ENCODE measurements around the gene LILRB2. TPM values are rescaled to one million over a fixed set of nuclear protein-coding genes. Genes with fewer than 3 reads are reported as not detected.
A peak's percentile ranks its signal among the peaks of the same experiment; 100 is the strongest.
"Not testable (repeated sequence)": the region's sequence is repeated elsewhere in the genome, so short reads cannot be mapped to it uniquely, and the experiment has no call there.

The LILRB2 gene
- total RNA-seq, 1 experiment from 2014 or later = not detected

- no peak for DNase-seq (ENCODE audit: low read depth)
Measured at GRCh38 chr19:54305141-54305540, 24.2 kb upstream of the LILRB2 start.

- DNase-seq (ENCODE audit: low read depth) = no peak
Measured at GRCh38 chr19:54302257-54302656, 21.3 kb upstream of the LILRB2 start.

- DNase-seq (ENCODE audit: low read depth) = no peak
Measured at GRCh38 chr19:54299515-54299914, 18.6 kb upstream of the LILRB2 start.

- DNase-seq (ENCODE audit: low read depth) = no peak
Measured at GRCh38 chr19:54299126-54299498, 18.2 kb upstream of the LILRB2 start.

GRCh38 chr19:54298357-54299125 lies 17.6 kb upstream of the LILRB2 start:
- no peak for DNase-seq (ENCODE audit: low read depth)

DNA sequence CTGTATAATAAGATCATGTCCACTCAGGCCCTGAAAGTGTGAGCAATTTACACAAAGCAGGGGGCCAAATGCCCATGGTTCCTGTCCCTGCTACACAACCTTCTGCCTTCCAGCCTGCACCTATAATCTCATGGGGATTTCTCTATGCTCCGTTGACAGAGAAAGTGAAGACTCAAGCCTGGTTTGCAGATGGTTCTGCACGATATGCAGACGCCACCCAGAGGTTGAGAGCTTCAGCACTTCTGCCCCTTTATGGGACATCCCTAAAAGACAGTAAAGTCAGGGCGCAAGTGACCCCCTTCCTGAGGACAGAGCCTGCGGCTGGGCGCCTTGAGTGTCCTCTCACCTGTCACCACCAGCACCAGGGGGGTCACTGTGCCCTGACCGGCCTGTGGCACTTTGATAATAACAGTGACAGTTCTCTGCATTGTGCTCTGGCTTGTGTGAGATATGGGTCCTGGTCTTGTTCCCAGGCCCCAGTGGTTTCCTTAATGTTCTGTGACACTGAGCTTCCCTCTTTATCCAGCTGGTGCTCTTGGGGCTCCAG lies 16.9 kb upstream of the LILRB2 start:
- peak; percentile 10 for DNase-seq (ENCODE audit: low read depth)

- DNase-seq (ENCODE audit: low read depth) = no peak
Measured at GRCh38 chr19:54294539-54294938, 13.6 kb upstream of the LILRB2 start.

DNA sequence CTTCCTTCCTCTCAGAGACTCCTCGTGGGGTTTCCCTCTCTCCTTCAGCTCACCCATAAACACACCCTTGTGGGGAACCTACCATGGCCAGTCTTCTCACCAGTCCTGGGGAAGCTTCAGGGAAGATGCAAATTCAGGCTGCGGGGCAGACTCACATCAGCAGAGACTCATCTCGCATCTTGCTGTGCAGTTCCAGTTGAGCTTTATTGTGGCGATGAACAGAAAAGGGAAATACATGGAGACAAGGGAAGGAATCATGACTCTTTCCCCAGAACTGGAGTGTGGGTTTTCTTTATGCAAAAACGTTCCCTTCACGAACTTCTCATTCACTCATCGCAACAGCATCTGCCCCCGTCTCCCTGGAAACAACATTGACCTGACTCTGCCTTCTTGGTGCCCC lies 8.2 kb upstream of the LILRB2 start:
- not testable (repeated sequence) for DNase-seq (ENCODE audit: low read depth)

GRCh38 chr19:54287456-54287855 lies 6.5 kb upstream of the LILRB2 start:
- DNase-seq (ENCODE audit: low read depth) = peak; percentile 14

DNA sequence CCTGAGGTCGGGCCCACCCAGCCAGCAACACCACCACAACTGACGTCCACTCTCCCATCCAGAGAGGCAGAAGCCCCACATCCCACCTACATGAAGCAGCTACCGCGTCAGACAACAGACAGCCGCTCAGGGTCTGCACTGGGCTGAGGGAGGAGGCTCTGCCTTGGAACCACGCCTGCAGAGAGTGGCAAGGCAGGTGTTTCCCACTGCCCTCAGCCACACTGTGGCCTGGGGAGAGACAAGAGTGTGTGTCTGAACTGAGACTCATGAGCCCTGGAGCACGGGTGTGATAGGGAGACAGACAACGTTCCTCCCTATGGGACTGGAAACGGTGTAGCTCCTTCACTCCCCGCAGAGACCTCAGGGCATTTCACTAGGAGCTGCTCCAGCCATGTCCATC lies 5.4 kb upstream of the LILRB2 start:
- DNase-seq (ENCODE audit: low read depth) = not testable (repeated sequence)

- not testable (repeated sequence) for DNase-seq (ENCODE audit: low read depth)
Measured at GRCh38 chr19:54285427-54286056, 4.6 kb upstream of the LILRB2 start.

DNA sequence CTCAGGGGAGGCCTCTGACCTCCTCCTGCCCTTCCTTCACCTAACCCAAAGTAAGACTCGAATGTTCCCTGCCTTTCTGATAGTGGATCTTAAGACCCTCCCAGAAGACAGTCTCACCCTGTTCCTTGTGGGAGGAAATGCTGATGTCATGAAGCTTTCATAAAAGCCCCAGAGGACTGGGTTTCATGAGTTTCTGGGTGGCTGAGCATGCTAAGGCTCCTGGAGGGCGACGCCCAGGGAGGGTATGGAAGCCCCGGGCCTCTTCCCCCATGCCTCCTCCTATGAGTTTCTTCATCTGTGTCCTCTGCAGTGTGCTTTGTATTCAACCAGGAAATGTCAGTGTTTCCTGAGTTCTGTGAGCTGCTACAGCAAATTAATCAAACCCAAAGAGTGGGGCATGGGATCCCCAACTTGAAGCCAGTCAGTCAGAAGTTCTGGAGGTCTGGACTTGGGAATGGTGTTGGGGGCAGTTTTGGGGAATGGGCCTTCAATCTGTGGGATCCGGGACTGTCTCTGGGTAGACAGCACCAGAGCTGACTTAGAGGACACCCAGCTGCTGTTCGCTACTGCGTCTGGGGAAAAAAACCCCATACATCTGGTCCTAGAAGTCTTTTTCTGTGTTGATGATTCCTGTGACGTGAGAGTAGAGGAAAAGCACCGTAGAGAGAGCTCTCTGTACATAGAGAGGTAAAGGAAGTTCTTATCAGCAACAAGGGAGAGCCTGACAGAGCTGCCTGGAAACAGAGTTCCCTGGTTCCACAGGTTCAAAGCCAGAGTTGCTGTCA lies 2.0 kb upstream of the LILRB2 start:
- DNase-seq (ENCODE audit: low read depth) = no peak

DNA sequence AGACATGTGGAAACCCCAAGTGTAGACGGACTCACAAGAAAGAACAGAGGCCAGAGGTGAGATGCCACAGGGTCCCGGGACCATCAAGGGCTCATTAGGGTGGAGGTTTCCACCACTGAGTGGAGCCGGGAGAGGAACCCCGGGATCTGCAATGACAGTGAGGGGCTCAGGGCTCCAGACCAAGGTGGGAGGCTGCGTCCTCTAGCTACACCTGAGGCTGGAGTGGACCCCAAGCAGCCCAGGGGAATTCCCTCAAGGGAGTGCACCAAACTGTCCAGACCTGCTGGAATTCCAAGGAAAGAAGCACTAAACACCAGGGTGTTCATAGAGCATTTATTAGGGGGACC lies 792 bp upstream of the LILRB2 start:
- not testable (repeated sequence) for DNase-seq (ENCODE audit: low read depth)

DNA sequence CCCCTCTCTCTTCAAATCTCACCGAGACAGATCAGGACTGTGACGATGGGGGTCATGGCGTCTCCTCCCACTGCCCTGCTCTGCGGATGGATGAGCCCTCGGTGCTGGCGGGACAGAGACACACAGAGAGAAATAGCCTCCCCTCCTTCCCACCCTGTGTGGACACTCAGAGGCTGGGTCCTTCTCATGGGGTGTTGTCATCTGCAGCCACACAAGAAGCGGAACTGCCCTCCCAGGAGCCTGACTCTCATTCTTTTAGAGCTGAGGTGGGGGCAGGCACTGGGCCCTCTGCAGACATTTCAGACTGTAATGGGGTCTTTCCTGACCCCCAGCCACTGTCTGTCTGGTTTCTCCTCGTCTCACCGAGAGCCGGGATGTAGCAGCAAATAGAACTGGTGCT lies 469 bp downstream of the LILRB2 start:
- DNase-seq (ENCODE audit: low read depth) = not testable (repeated sequence)

- not testable (repeated sequence) for DNase-seq (ENCODE audit: low read depth)
Measured at GRCh38 chr19:54280025-54280424, 885 bp downstream of the LILRB2 start.

- DNase-seq (ENCODE audit: low read depth) = no peak
Measured at GRCh38 chr19:54279406-54279962, 1.4 kb downstream of the LILRB2 start.

GRCh38 chr19:54278571-54279195 lies 2.2 kb downstream of the LILRB2 start:
- DNase-seq (ENCODE audit: low read depth) = not testable (repeated sequence)

DNA sequence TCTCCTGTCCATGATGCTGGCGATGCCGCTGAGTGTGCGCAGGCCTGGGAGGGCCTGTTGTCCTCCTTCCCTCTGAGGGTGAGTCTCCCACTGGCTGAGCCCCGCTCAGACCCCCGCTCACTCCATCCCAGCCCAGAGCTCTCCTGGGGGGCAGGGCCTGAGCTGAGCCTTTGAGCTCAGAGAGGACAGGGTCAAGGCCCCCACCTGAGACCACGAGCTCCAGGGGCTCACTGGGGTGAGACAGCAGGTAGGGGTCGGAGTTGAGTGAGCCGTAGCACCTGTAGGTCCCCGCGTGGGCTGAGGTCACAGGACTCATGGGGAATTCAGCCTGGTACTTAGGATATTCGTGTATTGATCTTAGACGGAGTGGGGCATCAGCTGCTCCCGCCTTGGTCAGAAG lies 2.9 kb downstream of the LILRB2 start:
- DNase-seq (ENCODE audit: low read depth) = not testable (repeated sequence)

- not testable (repeated sequence) for DNase-seq (ENCODE audit: low read depth)
Measured at GRCh38 chr19:54277111-54277615, 3.7 kb downstream of the LILRB2 start.

DNA sequence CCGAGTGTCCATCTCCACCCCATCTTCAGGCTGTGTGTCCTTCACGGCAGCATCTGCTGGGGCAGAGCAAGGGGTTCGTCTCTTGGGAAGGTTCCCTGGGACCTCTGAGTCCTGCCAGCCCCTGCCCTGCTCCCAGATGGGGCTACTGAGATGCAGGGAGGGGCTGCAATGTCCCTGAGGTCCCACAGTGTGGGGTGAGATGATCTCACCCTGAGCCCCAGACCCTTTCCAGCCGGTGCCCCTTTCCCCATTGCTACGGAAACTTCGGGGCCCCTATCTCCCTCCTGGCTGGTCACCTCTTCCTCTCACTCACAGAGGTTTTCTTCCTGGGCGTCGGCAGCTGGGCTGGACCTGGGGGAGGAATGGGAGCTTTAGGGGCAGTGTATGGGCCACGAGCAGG lies 5.0 kb downstream of the LILRB2 start:
- DNase-seq (ENCODE audit: low read depth) = no peak

GRCh38 chr19:54274516-54274915 lies 6.4 kb downstream of the LILRB2 start:
- DNase-seq (ENCODE audit: low read depth) = not testable (repeated sequence)
